Measurements from ENCODE around the gene AMFR. TPM values are rescaled to one million over a fixed set of nuclear protein-coding genes. Genes with fewer than 3 reads are reported as not detected.

The AMFR gene
- total RNA-seq, 6 experiments from 2014 or later, result 104 to 117 (median 112) TPM

DNA sequence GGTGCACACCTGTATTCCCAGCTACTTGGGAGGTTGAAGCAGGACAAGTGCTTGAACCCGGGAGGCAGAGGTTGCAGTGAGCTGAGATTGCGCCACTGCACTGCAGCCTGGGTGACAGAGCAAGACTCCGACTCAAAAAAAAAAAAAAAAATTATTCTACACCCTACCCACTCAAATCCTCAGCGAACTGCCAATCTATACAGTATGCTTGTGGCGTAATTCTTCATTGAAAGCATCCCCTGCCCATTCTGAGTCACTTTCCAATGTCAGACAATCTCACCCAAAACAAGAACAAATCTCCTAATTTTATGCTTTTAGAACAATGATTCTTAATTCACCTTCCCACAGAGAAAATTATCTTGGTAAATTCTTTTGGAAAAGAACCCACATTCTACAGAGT is 12.0 kb downstream of the AMFR start:
- 0 out of 2 replicates have a peak overlapping the region, but pooled peaks have one; percentile 31 for H3K27ac Mint-ChIP-seq
- no peak overlapping the region for H3K4me3 Mint-ChIP-seq
- peaks cover 20% of the 10 kb centered on the region for H3K36me3 Mint-ChIP-seq (ENCODE audit: low read depth)
- no peak for DNase-seq
- H3K4me1 Mint-ChIP-seq (ENCODE audit: low read depth), result peaks cover 25% of the 10 kb centered on the region
- H3K27me3 Mint-ChIP-seq (ENCODE audit: insufficient read depth), result no peaks in the 10 kb centered on the region
- TF ChIP-seq, protein P1, sequence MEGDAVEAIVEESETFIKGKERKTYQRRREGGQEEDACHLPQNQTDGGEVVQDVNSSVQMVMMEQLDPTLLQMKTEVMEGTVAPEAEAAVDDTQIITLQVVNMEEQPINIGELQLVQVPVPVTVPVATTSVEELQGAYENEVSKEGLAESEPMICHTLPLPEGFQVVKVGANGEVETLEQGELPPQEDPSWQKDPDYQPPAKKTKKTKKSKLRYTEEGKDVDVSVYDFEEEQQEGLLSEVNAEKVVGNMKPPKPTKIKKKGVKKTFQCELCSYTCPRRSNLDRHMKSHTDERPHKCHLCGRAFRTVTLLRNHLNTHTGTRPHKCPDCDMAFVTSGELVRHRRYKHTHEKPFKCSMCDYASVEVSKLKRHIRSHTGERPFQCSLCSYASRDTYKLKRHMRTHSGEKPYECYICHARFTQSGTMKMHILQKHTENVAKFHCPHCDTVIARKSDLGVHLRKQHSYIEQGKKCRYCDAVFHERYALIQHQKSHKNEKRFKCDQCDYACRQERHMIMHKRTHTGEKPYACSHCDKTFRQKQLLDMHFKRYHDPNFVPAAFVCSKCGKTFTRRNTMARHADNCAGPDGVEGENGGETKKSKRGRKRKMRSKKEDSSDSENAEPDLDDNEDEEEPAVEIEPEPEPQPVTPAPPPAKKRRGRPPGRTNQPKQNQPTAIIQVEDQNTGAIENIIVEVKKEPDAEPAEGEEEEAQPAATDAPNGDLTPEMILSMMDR (IDR thresholded peaks at IDR 0.05), result no peak
- no peaks in the 10 kb centered on the region for H3K9me3 Mint-ChIP-seq

DNA sequence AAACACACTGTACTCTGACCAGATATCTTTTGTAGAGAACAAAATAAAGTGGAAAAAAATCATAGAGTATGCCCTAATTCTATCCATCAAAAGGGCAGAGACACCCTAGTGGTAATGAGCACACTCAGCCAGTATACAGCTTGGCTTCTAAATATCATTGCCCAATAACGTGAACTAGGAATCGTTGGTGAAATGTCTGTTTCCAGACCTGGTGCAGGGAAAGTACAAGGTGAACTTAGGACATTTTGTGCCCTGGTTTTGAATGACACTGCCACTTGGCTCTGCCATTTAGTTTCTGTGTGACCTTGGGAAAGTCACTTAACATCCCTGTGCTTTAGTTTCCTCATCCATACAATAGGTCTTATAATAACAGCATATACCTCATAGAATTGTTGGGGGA is 13.7 kb downstream of the AMFR start:
- no peak for DNase-seq
- H3K4me3 Mint-ChIP-seq, result no peak overlapping the region
- peaks cover 23% of the 10 kb centered on the region for H3K36me3 Mint-ChIP-seq (ENCODE audit: low read depth)
- H3K4me1 Mint-ChIP-seq (ENCODE audit: low read depth), result peaks cover 25% of the 10 kb centered on the region
- TF ChIP-seq, protein P1 (IDR thresholded peaks at IDR 0.05), result no peak
- H3K9me3 Mint-ChIP-seq, result no peaks in the 10 kb centered on the region
- H3K27me3 Mint-ChIP-seq (ENCODE audit: insufficient read depth), result no peaks in the 10 kb centered on the region
- no peak overlapping the region for H3K27ac Mint-ChIP-seq

DNA sequence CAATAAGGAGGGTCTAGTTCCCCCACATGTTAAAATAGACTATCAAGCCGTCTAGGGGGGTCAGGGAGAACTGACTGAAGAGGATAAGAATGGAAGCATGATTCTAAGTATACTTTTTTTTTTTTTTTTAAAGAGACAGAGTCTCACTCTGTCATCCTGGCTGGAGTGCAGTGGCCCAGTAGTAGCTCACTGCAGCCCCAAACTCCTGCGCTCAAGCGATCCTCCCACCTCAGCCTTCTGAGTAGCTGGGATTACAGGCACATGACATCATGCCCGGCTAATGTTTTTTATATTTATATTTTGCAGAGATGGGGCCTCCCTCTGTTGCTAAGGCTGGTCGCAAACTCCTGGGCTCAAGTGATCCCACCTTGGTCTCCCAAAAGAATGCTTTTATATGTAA is 14.2 kb downstream of the AMFR start:
- no peak overlapping the region for H3K4me3 Mint-ChIP-seq
- no peaks in the 10 kb centered on the region for H3K27me3 Mint-ChIP-seq (ENCODE audit: insufficient read depth)
- TF ChIP-seq, protein P1 (IDR thresholded peaks at IDR 0.05), result no peak
- no peaks in the 10 kb centered on the region for H3K9me3 Mint-ChIP-seq
- peaks cover 24% of the 10 kb centered on the region for H3K4me1 Mint-ChIP-seq (ENCODE audit: low read depth)
- no peak for DNase-seq
- no peak overlapping the region for H3K27ac Mint-ChIP-seq
- peaks cover 23% of the 10 kb centered on the region for H3K36me3 Mint-ChIP-seq (ENCODE audit: low read depth)

DNA sequence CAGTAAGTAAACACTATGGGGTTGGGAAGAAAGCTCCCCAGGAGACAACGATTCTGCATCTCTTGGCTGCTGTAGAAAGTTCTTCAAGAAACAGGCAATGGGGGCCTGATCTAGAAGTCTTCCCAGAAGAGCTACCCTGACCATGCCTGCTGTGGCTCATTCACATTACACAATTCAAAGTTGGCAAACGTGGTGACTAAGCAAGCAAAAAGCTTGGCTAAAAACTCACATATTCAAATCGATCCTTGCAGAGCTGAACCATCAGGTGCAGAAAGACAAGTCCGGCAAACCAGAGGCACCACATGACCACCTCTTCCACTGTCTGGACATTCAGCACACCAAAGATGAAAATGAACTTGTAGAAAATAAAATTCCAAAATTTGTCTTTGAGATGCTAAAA is 16.1 kb downstream of the AMFR start:
- Mint-ChIP-seq H3K27me3 (ENCODE audit: insufficient read depth) (no peaks in the 10 kb centered on the region), H3K4me1 (ENCODE audit: low read depth) (peaks cover 11% of the 10 kb centered on the region), H3K4me3 (no peak overlapping the region), H3K36me3 (ENCODE audit: low read depth) (peaks cover 34% of the 10 kb centered on the region), H3K27ac (no peak overlapping the region), H3K9me3 (no peaks in the 10 kb centered on the region)
- TF ChIP-seq, protein P1 (IDR thresholded peaks at IDR 0.05), result no peak
- peak; percentile 7 for DNase-seq

DNA sequence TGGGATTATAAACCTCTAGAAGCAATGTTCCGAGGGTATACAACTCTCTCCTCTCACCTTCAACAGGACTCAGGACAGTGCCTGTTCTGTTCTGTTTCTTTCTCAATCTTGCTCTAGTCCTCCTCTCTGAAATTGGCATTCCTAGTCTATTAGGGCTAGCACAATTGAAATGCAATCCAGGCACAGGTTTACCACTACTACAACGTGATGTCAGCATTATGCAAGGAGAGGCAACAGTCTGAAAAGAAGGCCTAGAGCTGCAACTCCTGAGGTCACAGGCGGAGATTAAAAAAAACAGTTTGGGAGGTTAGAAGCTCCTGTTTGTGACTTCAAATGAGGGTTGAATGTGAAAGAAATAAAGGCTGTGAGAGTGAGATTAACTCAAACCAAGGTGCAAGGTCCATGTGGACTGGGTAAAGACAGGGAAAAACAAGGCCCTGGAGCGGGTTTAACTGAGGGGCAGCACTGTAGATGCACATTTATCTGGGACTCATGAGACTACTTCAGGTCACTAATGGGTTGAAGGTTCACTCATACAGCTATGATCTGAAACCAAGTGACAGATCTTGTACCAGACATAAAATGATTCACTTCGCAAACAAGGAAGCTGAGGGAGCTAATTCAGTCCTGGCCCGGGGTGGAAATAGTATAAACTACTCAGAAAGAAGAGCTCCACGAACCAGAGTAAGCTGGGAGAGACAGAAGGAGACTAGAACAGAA is 16.8 kb downstream of the AMFR start:
- H3K4me3 Mint-ChIP-seq, result no peak overlapping the region
- TF ChIP-seq, protein P1 (IDR thresholded peaks at IDR 0.05), result no peak
- H3K27ac Mint-ChIP-seq, result peak overlapping the region; percentile 24; the same call in 1 of the 2 replicates
- H3K27me3 Mint-ChIP-seq (ENCODE audit: insufficient read depth), result no peaks in the 10 kb centered on the region
- no peak for DNase-seq
- H3K9me3 Mint-ChIP-seq, result no peaks in the 10 kb centered on the region
- peaks cover 11% of the 10 kb centered on the region for H3K4me1 Mint-ChIP-seq (ENCODE audit: low read depth)
- peaks cover 34% of the 10 kb centered on the region for H3K36me3 Mint-ChIP-seq (ENCODE audit: low read depth)
